Endothelial cell of umbilical vein (primary cell): ENCODE data around the gene ATG14. TPM values are rescaled to one million over a fixed set of nuclear protein-coding genes. Genes with fewer than 3 reads are reported as not detected.

Experiments used
- BruUV-seq: library from RNA; stranded (reverse); fragments of 400-500 nt; replicated peaks from 2 replicates; lab custom pipeline; 2021; lab: Mats Ljungman, UMichigan
- CTCF ChIA-PET: fragments of 300-600, 350-600 bp; sonication (Branson Sonifier 250); formaldehyde crosslinking; loops from one replicate; lab custom pipeline; 2021; ENCODE audit warnings: antibody characterized with exemption, inconsistent platforms; lab: Charles Lee
- POLR2A ChIA-PET: fragments of 300-600, 350-600 bp; sonication (Branson Sonifier 250); formaldehyde crosslinking; loops from one replicate; lab custom pipeline; 2021; ENCODE audit warnings: antibody characterized with exemption, inconsistent platforms; lab: Charles Lee
- DNase-seq: peaks from one replicate; pipeline ENCODE4 v3.0.0-alpha.2; 2011; ENCODE audit warnings: low read depth, low spot score
- FAIRE-seq: peaks from 2 replicates; lab custom pipeline; 2011; peaks lifted over from hg19 to GRCh38; lab: Jason Lieb, UNC
- H2AFZ ChIP-seq: 2 replicates; pipeline ENCODE4 v1.6.0; 2012; ENCODE audit warnings: low read depth, low read length, control low read depth, inconsistent platforms
- H3K27ac ChIP-seq: 2 replicates; pipeline ENCODE4 v1.5.1; 2011; ENCODE audit warnings: low read depth, mild to moderate bottlenecking, control low read depth, low read length, moderate library complexity; ENCODE audit not compliant: insufficient read depth
- H3K27me3 ChIP-seq, 2 experiments: 2 replicates each; pipeline versions ENCODE4 v1.6.0 to v1.6.1; 2011; ENCODE audit warnings: low read length in 2 of 2, mixed read lengths in 1 of 2; ENCODE audit not compliant: control insufficient read depth in 2 of 2, insufficient read depth in 2 of 2
- H3K36me3 ChIP-seq, 2 experiments: 2 replicates in 1 of 2; 3 replicates in 1 of 2; pipeline ENCODE4 v1.5.1; 2011; ENCODE audit warnings: low read length in 2 of 2, mild to moderate bottlenecking in 1 of 2, moderate library complexity in 1 of 2; ENCODE audit not compliant: control insufficient read depth in 2 of 2, insufficient read depth in 2 of 2; ENCODE audit errors: extremely low read depth in 1 of 2
- H3K4me1 ChIP-seq: 3 replicates; pipeline ENCODE4 v1.5.1; 2011; ENCODE audit warnings: mild to moderate bottlenecking, low read length; ENCODE audit not compliant: control insufficient read depth, insufficient read depth; ENCODE audit errors: extremely low read depth
- H3K4me2 ChIP-seq: 2 replicates; pipeline ENCODE4 v1.6.1; 2011; ENCODE audit warnings: low read length, control low read depth, mixed read lengths; ENCODE audit not compliant: insufficient read depth
- H3K4me3 ChIP-seq, 3 experiments: fragments of 200-600 bp in 1 of 3; sonication (generic), shearing (Covaris generic) in 1 of 3; replicated peaks in 1 of 3; 2 replicates each; pipeline ENCODE4 v1.5.1; 2011 to 2016; ENCODE audit warnings: control low read depth in 3 of 3, low read length in 3 of 3, mild to moderate bottlenecking in 2 of 3, inconsistent platforms in 1 of 3, low read depth in 1 of 3, moderate library complexity in 1 of 3; ENCODE audit not compliant: insufficient read depth in 1 of 3
- H3K79me2 ChIP-seq: 2 replicates; pipeline ENCODE4 v1.6.0; 2012; ENCODE audit warnings: low read length, inconsistent platforms; ENCODE audit not compliant: control insufficient read depth, insufficient read depth
- H3K9ac ChIP-seq: replicated peaks from 2 replicates; pipeline ENCODE3; 2011; ENCODE audit warnings: low read length, control low read depth; ENCODE audit not compliant: insufficient read depth; ENCODE audit errors: extremely low read depth
- H3K9me1 ChIP-seq: replicated peaks from 3 replicates; pipeline ENCODE4 v1.6.0; 2011; ENCODE audit warnings: mild to moderate bottlenecking, low read length; ENCODE audit not compliant: control insufficient read depth, insufficient read depth; ENCODE audit errors: extremely low read depth
- H3K9me3 ChIP-seq: replicated peaks from 2 replicates; pipeline ENCODE4 v1.5.1; 2012; ENCODE audit warnings: low read length, inconsistent platforms; ENCODE audit not compliant: control insufficient read depth, insufficient read depth
- H4K20me1 ChIP-seq: replicated peaks from 2 replicates; pipeline ENCODE3; 2011; ENCODE audit warnings: mild to moderate bottlenecking, low read length; ENCODE audit not compliant: control insufficient read depth, insufficient read depth; ENCODE audit errors: extremely low read depth
- EZH2 ChIP-seq: IDR thresholded peaks from 2 replicates; pipeline ENCODE4 v1.6.1; 2012; ENCODE audit warnings: borderline replicate concordance, low read depth, mild to moderate bottlenecking, moderate library complexity, low read length, inconsistent platforms; ENCODE audit not compliant: severe bottlenecking
- FOS ChIP-seq: IDR thresholded peaks from 2 replicates; pipeline ENCODE4 v1.6.1; 2011; ENCODE audit warnings: mild to moderate bottlenecking, low read length, moderate library complexity, borderline replicate concordance; ENCODE audit not compliant: insufficient read depth
- GATA2 ChIP-seq: IDR thresholded peaks from 2 replicates; pipeline ENCODE4 v1.7.0; 2011; ENCODE audit warnings: low read depth, mild to moderate bottlenecking, moderate library complexity, mixed read lengths, low read length; ENCODE audit not compliant: insufficient read length, insufficient read depth
- JUN ChIP-seq: IDR thresholded peaks from 2 replicates; pipeline ENCODE4 v1.6.1; 2011; ENCODE audit warnings: borderline replicate concordance, low read depth; ENCODE audit not compliant: insufficient read length, insufficient read depth
- MYC ChIP-seq: IDR thresholded peaks from one replicate; pipeline ENCODE4 v1.6.1; 2011; ENCODE audit warnings: mild to moderate bottlenecking, low read depth, low read length
- POLR2A ChIP-seq: IDR thresholded peaks from 2 replicates; pipeline ENCODE4 v1.6.1; 2012; ENCODE audit warnings: low read depth, mild to moderate bottlenecking, control low read depth, low read length
- POLR2AphosphoS5 ChIP-seq: IDR thresholded peaks from 2 replicates; pipeline ENCODE4 v1.6.1; 2012; ENCODE audit warnings: low read depth, mild to moderate bottlenecking, control low read depth, low read length, moderate library complexity; ENCODE audit not compliant: insufficient read depth
- dilution Hi-C: fragments of 300-500 bp; cut with MboI; formaldehyde crosslinking; loops from one replicate; pipeline ENCODE4 v1.15.0; 2019; ENCODE audit warnings: low sequenced_read_pairs; ENCODE audit not compliant: extremely low pct_ligation_motif_present
- intact Hi-C: fragments of 100-400 bp; cut with micrococcal nuclease; formaldehyde crosslinking; loops from one replicate; pipeline ENCODE4 v1.10.0; 2022
- polyA plus RNA-seq, 4 experiments: library from polyadenylated mRNA; depleted of rRNA in 3 of 4; stranded (reverse) in 3 of 4; unstranded in 1 of 4; fragments of >200 nt; gene quantifications; 2 replicates each; pipeline versions ENCODE4 v1.2.1 to v1.2.3, GENCODE V29; 2011 to 2012; ENCODE audit warnings: missing spikeins in 1 of 4
- total RNA-seq: library from RNA; stranded (reverse); gene quantifications from 2 replicates; pipeline ENCODE4 v1.2.3, GENCODE V29; 2021
- TF ChIP-seq, protein P1 (sequence below), 2 donors: IDR thresholded peaks; 1 replicate in 1 of 2; 2 replicates in 1 of 2; pipeline ENCODE4 v1.5.1; 2011; ENCODE audit warnings: low read length in 2 of 2, mild to moderate bottlenecking in 2 of 2, moderate library complexity in 2 of 2, control low read depth in 1 of 2, inconsistent platforms in 1 of 2, low read depth in 1 of 2; ENCODE audit not compliant: insufficient read depth in 1 of 2; ENCODE audit errors: extremely low read depth in 1 of 2
- TF ChIP-seq, protein P2 (sequence below): IDR thresholded peaks from 2 replicates; pipeline ENCODE4 v1.6.1; 2011; ENCODE audit not compliant: insufficient read depth, insufficient read length

The ATG14 gene
- total and polyA plus RNA-seq, 2 donors (not counting 3 experiments of a cell fraction or from before 2014, with no cell fraction given): 5.9 to 10.0 TPM

GRCh38 chr14:55323910-55324309, 87.7 kb downstream of the ATG14 start:
- H4K20me1 ChIP-seq: peaks cover 2% of the 10 kb centered on the region
- no TSS peak for BruUV-seq
- DNase-seq: no peak
- H3K4me1 ChIP-seq: no peaks in the 10 kb centered on the region
- dilution Hi-C loops (no loop called here), intact Hi-C loops (no loop called here)
- ChIA-PET POLR2A (no interaction called here), CTCF (no interaction called here)
- H3K79me2 ChIP-seq: peaks cover 3% of the 10 kb centered on the region
- H3K4me2 ChIP-seq: no peak overlapping the region
- no peak for FAIRE-seq
- no peaks in the 10 kb centered on the region for H3K27me3 ChIP-seq
- H3K9me1 ChIP-seq: no peaks in the 10 kb centered on the region
- no peak overlapping the region for H3K4me3 ChIP-seq
- H3K9me3 ChIP-seq: no peaks in the 10 kb centered on the region
- no peaks in the 10 kb centered on the region for H3K36me3 ChIP-seq
- no peak for TF ChIP-seq JUN
- no peak for TF ChIP-seq FOS
- TF ChIP-seq POLR2A: no peak
- TF ChIP-seq POLR2AphosphoS5: no peak
- TF ChIP-seq, protein P1, sequence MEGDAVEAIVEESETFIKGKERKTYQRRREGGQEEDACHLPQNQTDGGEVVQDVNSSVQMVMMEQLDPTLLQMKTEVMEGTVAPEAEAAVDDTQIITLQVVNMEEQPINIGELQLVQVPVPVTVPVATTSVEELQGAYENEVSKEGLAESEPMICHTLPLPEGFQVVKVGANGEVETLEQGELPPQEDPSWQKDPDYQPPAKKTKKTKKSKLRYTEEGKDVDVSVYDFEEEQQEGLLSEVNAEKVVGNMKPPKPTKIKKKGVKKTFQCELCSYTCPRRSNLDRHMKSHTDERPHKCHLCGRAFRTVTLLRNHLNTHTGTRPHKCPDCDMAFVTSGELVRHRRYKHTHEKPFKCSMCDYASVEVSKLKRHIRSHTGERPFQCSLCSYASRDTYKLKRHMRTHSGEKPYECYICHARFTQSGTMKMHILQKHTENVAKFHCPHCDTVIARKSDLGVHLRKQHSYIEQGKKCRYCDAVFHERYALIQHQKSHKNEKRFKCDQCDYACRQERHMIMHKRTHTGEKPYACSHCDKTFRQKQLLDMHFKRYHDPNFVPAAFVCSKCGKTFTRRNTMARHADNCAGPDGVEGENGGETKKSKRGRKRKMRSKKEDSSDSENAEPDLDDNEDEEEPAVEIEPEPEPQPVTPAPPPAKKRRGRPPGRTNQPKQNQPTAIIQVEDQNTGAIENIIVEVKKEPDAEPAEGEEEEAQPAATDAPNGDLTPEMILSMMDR (IDR thresholded peaks at IDR 0.05; ENCODE audit: extremely low read depth in 1 of 2, insufficient read depth in 1 of 2, low read depth in 1 of 2, low read length in 2 of 2): no peak
- no peak for TF ChIP-seq EZH2
- TF ChIP-seq, protein P2, sequence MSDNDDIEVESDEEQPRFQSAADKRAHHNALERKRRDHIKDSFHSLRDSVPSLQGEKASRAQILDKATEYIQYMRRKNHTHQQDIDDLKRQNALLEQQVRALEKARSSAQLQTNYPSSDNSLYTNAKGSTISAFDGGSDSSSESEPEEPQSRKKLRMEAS: no peak
- no peak for TF ChIP-seq MYC
- TF ChIP-seq GATA2: no peak
- no peak overlapping the region for H2AFZ ChIP-seq
- H3K27ac ChIP-seq: no peak overlapping the region
- no peak overlapping the region for H3K9ac ChIP-seq
